Lower leg skin (tissue), 3 donors: ENCODE results near the gene KDM4B.

Source experiments
- CTCF ChIP-seq, 3 donors: fragments of 450-650 bp; IDR thresholded peaks; one replicate each; pipeline ENCODE4 v1.5.1; 2016; ENCODE audit warnings: antibody characterized with exemption in 3 of 3, mild to moderate bottlenecking in 3 of 3, moderate library complexity in 2 of 3
- POLR2A ChIP-seq, 2 donors: fragments of 450-650 bp; IDR thresholded peaks; one replicate each; pipeline ENCODE4 v1.6.1; 2016 to 2017; ENCODE audit warnings: antibody characterized with exemption in 2 of 2, mild to moderate bottlenecking in 1 of 2, moderate library complexity in 1 of 2

GRCh38 chr19:4984106-4984380 is 15.1 kb downstream of the KDM4B start:
- TF ChIP-seq POLR2A (IDR thresholded peaks at IDR 0.05) (no peak), CTCF (IDR thresholded peaks at IDR 0.05) (no peak)
